Endothelial cell of umbilical vein (primary cell): ENCODE results near the gene FOXP1. TPM values are rescaled to one million over a fixed set of nuclear protein-coding genes. Genes with fewer than 3 reads are reported as not detected.

Experiments
- BruUV-seq: library from RNA; stranded (reverse); fragments of 400-500 nt; replicated peaks from 2 replicates; lab custom pipeline; 2021; lab: Mats Ljungman, UMichigan
- CTCF ChIA-PET: fragments of 300-600, 350-600 bp; sonication (Branson Sonifier 250); formaldehyde crosslinking; loops from one replicate; lab custom pipeline; 2021; ENCODE audit warnings: antibody characterized with exemption, inconsistent platforms; lab: Charles Lee
- POLR2A ChIA-PET: fragments of 300-600, 350-600 bp; sonication (Branson Sonifier 250); formaldehyde crosslinking; loops from one replicate; lab custom pipeline; 2021; ENCODE audit warnings: antibody characterized with exemption, inconsistent platforms; lab: Charles Lee
- DNase-seq: peaks from one replicate; pipeline ENCODE4 v3.0.0-alpha.2; 2011; ENCODE audit warnings: low read depth, low spot score
- FAIRE-seq: peaks from 2 replicates; lab custom pipeline; 2011; peaks lifted over from hg19 to GRCh38; lab: Jason Lieb, UNC
- H2AFZ ChIP-seq: 2 replicates; pipeline ENCODE4 v1.6.0; 2012; ENCODE audit warnings: low read depth, low read length, control low read depth, inconsistent platforms
- H3K27ac ChIP-seq: 2 replicates; pipeline ENCODE4 v1.5.1; 2011; ENCODE audit warnings: low read depth, mild to moderate bottlenecking, control low read depth, low read length, moderate library complexity; ENCODE audit not compliant: insufficient read depth
- H3K27me3 ChIP-seq, 2 experiments: 2 replicates each; pipeline versions ENCODE4 v1.6.0 to v1.6.1; 2011; ENCODE audit warnings: low read length in 2 of 2, mixed read lengths in 1 of 2; ENCODE audit not compliant: control insufficient read depth in 2 of 2, insufficient read depth in 2 of 2
- H3K36me3 ChIP-seq, 2 experiments: 2 replicates in 1 of 2; 3 replicates in 1 of 2; pipeline ENCODE4 v1.5.1; 2011; ENCODE audit warnings: low read length in 2 of 2, mild to moderate bottlenecking in 1 of 2, moderate library complexity in 1 of 2; ENCODE audit not compliant: control insufficient read depth in 2 of 2, insufficient read depth in 2 of 2; ENCODE audit errors: extremely low read depth in 1 of 2
- H3K4me1 ChIP-seq: 3 replicates; pipeline ENCODE4 v1.5.1; 2011; ENCODE audit warnings: mild to moderate bottlenecking, low read length; ENCODE audit not compliant: control insufficient read depth, insufficient read depth; ENCODE audit errors: extremely low read depth
- H3K4me2 ChIP-seq: 2 replicates; pipeline ENCODE4 v1.6.1; 2011; ENCODE audit warnings: low read length, control low read depth, mixed read lengths; ENCODE audit not compliant: insufficient read depth
- H3K4me3 ChIP-seq, 3 experiments: fragments of 200-600 bp in 1 of 3; sonication (generic), shearing (Covaris generic) in 1 of 3; replicated peaks in 1 of 3; 2 replicates each; pipeline ENCODE4 v1.5.1; 2011 to 2016; ENCODE audit warnings: control low read depth in 3 of 3, low read length in 3 of 3, mild to moderate bottlenecking in 2 of 3, inconsistent platforms in 1 of 3, low read depth in 1 of 3, moderate library complexity in 1 of 3; ENCODE audit not compliant: insufficient read depth in 1 of 3
- H3K79me2 ChIP-seq: 2 replicates; pipeline ENCODE4 v1.6.0; 2012; ENCODE audit warnings: low read length, inconsistent platforms; ENCODE audit not compliant: control insufficient read depth, insufficient read depth
- H3K9ac ChIP-seq: replicated peaks from 2 replicates; pipeline ENCODE3; 2011; ENCODE audit warnings: low read length, control low read depth; ENCODE audit not compliant: insufficient read depth; ENCODE audit errors: extremely low read depth
- H3K9me1 ChIP-seq: replicated peaks from 3 replicates; pipeline ENCODE4 v1.6.0; 2011; ENCODE audit warnings: mild to moderate bottlenecking, low read length; ENCODE audit not compliant: control insufficient read depth, insufficient read depth; ENCODE audit errors: extremely low read depth
- H3K9me3 ChIP-seq: replicated peaks from 2 replicates; pipeline ENCODE4 v1.5.1; 2012; ENCODE audit warnings: low read length, inconsistent platforms; ENCODE audit not compliant: control insufficient read depth, insufficient read depth
- H4K20me1 ChIP-seq: replicated peaks from 2 replicates; pipeline ENCODE3; 2011; ENCODE audit warnings: mild to moderate bottlenecking, low read length; ENCODE audit not compliant: control insufficient read depth, insufficient read depth; ENCODE audit errors: extremely low read depth
- CTCF ChIP-seq, 2 donors: IDR thresholded peaks; 1 replicate in 1 of 2; 2 replicates in 1 of 2; pipeline ENCODE4 v1.5.1; 2011; ENCODE audit warnings: low read length in 2 of 2, mild to moderate bottlenecking in 2 of 2, moderate library complexity in 2 of 2, control low read depth in 1 of 2, inconsistent platforms in 1 of 2, low read depth in 1 of 2; ENCODE audit not compliant: insufficient read depth in 1 of 2; ENCODE audit errors: extremely low read depth in 1 of 2
- EZH2 ChIP-seq: IDR thresholded peaks from 2 replicates; pipeline ENCODE4 v1.6.1; 2012; ENCODE audit warnings: borderline replicate concordance, low read depth, mild to moderate bottlenecking, moderate library complexity, low read length, inconsistent platforms; ENCODE audit not compliant: severe bottlenecking
- FOS ChIP-seq: IDR thresholded peaks from 2 replicates; pipeline ENCODE4 v1.6.1; 2011; ENCODE audit warnings: mild to moderate bottlenecking, low read length, moderate library complexity, borderline replicate concordance; ENCODE audit not compliant: insufficient read depth
- GATA2 ChIP-seq: IDR thresholded peaks from 2 replicates; pipeline ENCODE4 v1.7.0; 2011; ENCODE audit warnings: low read depth, mild to moderate bottlenecking, moderate library complexity, mixed read lengths, low read length; ENCODE audit not compliant: insufficient read length, insufficient read depth
- JUN ChIP-seq: IDR thresholded peaks from 2 replicates; pipeline ENCODE4 v1.6.1; 2011; ENCODE audit warnings: borderline replicate concordance, low read depth; ENCODE audit not compliant: insufficient read length, insufficient read depth
- MAX ChIP-seq: IDR thresholded peaks from 2 replicates; pipeline ENCODE4 v1.6.1; 2011; ENCODE audit not compliant: insufficient read depth, insufficient read length
- MYC ChIP-seq: IDR thresholded peaks from one replicate; pipeline ENCODE4 v1.6.1; 2011; ENCODE audit warnings: mild to moderate bottlenecking, low read depth, low read length
- POLR2A ChIP-seq: IDR thresholded peaks from 2 replicates; pipeline ENCODE4 v1.6.1; 2012; ENCODE audit warnings: low read depth, mild to moderate bottlenecking, control low read depth, low read length
- POLR2AphosphoS5 ChIP-seq: IDR thresholded peaks from 2 replicates; pipeline ENCODE4 v1.6.1; 2012; ENCODE audit warnings: low read depth, mild to moderate bottlenecking, control low read depth, low read length, moderate library complexity; ENCODE audit not compliant: insufficient read depth
- dilution Hi-C: fragments of 300-500 bp; cut with MboI; formaldehyde crosslinking; loops from one replicate; pipeline ENCODE4 v1.15.0; 2019; ENCODE audit warnings: low sequenced_read_pairs; ENCODE audit not compliant: extremely low pct_ligation_motif_present
- intact Hi-C: fragments of 100-400 bp; cut with micrococcal nuclease; formaldehyde crosslinking; loops from one replicate; pipeline ENCODE4 v1.10.0; 2022
- polyA plus RNA-seq, 4 experiments: library from polyadenylated mRNA; depleted of rRNA in 3 of 4; stranded (reverse) in 3 of 4; unstranded in 1 of 4; fragments of >200 nt; gene quantifications; 2 replicates each; pipeline versions ENCODE4 v1.2.1 to v1.2.3, GENCODE V29; 2011 to 2012; ENCODE audit warnings: missing spikeins in 1 of 4
- total RNA-seq: library from RNA; stranded (reverse); gene quantifications from 2 replicates; pipeline ENCODE4 v1.2.3, GENCODE V29; 2021

FOXP1 gene
- total and polyA plus RNA-seq, 2 donors (not counting 3 experiments of a cell fraction or from before 2014, with no cell fraction given) = 41.0 to 107 TPM

GRCh38 chr3:71438904-71439303 is 144.6 kb downstream of the FOXP1 start:
- TF ChIP-seq FOS = no peak
- no peak for TF ChIP-seq EZH2
- no peak for TF ChIP-seq CTCF (IDR thresholded peaks at IDR 0.05; ENCODE audit: extremely low read depth in 1 of 2, insufficient read depth in 1 of 2, low read depth in 1 of 2, low read length in 2 of 2)
- TF ChIP-seq POLR2A = no peak
- no peak for TF ChIP-seq JUN
- TF ChIP-seq MYC = no peak
- no peak for TF ChIP-seq GATA2
- no peak for TF ChIP-seq MAX
- TF ChIP-seq POLR2AphosphoS5 = no peak
- no peaks in the 10 kb centered on the region for H3K36me3 ChIP-seq
- FAIRE-seq (no peak), DNase-seq (no peak)
- peaks cover 7% of the 10 kb centered on the region for H3K4me1 ChIP-seq
- BruUV-seq = no TSS peak
- no peak overlapping the region for H2AFZ ChIP-seq
- no peaks in the 10 kb centered on the region for H3K9me3 ChIP-seq
- dilution Hi-C loops = no loop called here
- H3K9ac ChIP-seq = no peak overlapping the region
- no peak overlapping the region for H3K27ac ChIP-seq
- H3K4me3 ChIP-seq = no peak overlapping the region
- no peaks in the 10 kb centered on the region for H3K27me3 ChIP-seq
- CTCF ChIA-PET = interaction anchor here (1.0 kb wide), 1 partner anchor 214 kb away, joined by 3 read pairs; no protein-coding TSS in a partner anchor
- POLR2A ChIA-PET = interaction anchor here (0.6 kb wide), 1 partner anchor 405 kb away, joined by 5 read pairs; no protein-coding TSS in a partner anchor
- H3K9me1 ChIP-seq = no peaks in the 10 kb centered on the region
- H3K4me2 ChIP-seq = no peak overlapping the region
- no peaks in the 10 kb centered on the region for H3K79me2 ChIP-seq
- H4K20me1 ChIP-seq = no peaks in the 10 kb centered on the region
- intact Hi-C loops = no loop called here
